HG02943 (cell line): ENCODE data around the gene BBS5.
"Not testable (repeated sequence)": the region's sequence is repeated elsewhere in the genome, so short reads cannot be mapped to it uniquely, and the experiment has no call there.

Experiments used
- ATAC-seq: cut with Tn5 transposase; IDR thresholded peaks from one replicate; pipeline ENCODE4 v1.9.1; 2021; ENCODE audit warnings: mild to moderate bottlenecking, low read depth, moderate library complexity; ENCODE audit not compliant: unreplicated experiment

The BBS5 gene

DNA sequence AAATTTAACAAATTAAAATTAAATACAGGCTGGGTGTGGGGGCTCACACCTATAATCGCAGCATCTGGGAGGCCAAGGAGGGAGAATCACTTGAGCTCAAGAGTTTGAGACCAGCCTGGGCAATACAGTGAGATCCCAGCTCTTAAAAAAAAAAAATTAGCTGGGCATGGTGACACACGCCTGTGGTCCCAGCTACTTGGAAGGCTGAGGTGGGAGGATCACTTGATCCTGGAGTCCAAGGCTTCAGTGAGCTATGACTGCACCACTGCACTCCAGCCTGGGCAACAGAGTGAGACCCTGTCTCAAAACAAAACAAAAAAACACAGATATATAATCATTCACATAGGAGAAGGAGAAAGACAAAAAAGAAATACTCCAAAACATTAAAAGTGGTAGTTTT is 60.2 kb downstream of the BBS5 start:
- not testable (repeated sequence) for ATAC-seq

- no peak for ATAC-seq
These were observed 60.9 kb downstream of the BBS5 start for GRCh38 chr2:169540146-169540545.

DNA sequence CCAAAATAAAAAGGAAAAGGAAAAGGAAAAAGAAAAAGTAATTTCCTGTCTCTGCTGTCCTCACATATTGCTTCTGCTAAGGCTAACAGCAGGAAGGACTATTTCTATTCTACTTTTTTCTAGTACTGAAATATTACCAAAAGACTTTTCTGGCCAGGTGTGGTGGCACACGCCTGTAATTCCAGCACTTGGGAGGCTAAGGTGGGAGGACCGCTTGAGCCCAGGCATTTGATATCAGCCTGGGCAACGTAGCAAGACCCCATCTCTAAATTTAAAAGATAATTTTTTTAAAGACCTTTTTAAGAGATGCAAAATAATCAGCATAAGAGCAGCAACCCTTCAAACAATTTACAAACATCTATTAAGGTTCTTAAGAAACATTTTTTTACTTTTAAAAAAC is 63.1 kb downstream of the BBS5 start:
- no peak for ATAC-seq

GRCh38 chr2:169546756-169547155 is 67.5 kb downstream of the BBS5 start:
- no peak for ATAC-seq
